Esophagus squamous epithelium (tissue), 4 donors: ENCODE data around the gene CALY.

Source experiments
- CTCF ChIP-seq, 6 experiments: fragments of 450-650 bp in 4 of 6; fragments of 200-600 bp in 2 of 6; sonication (generic) in 2 of 6; IDR thresholded peaks; one replicate each; pipeline ENCODE4 v1.5.1; 2016 to 2019; ENCODE audit warnings: antibody characterized with exemption in 6 of 6, mild to moderate bottlenecking in 4 of 6, moderate library complexity in 4 of 6
- POLR2A ChIP-seq, 4 donors: fragments of 450-650 bp; IDR thresholded peaks; one replicate each; pipeline ENCODE4 v1.6.1; 2017; ENCODE audit warnings: antibody characterized with exemption in 4 of 4, mild to moderate bottlenecking in 4 of 4, moderate library complexity in 3 of 4

- TF ChIP-seq CTCF (IDR thresholded peaks at IDR 0.05) (peak; percentile 82 to 97 (median 86)), POLR2A (IDR thresholded peaks at IDR 0.05) (no peak)
These were observed 7.0 kb downstream of the CALY start for GRCh38 chr10:133329491-133330202.
